ENCODE data around the gene BCAS1.
A peak's percentile ranks its signal among the peaks of the same experiment; 100 is the strongest.
"Not testable (repeated sequence)": the region's sequence is repeated elsewhere in the genome, so short reads cannot be mapped to it uniquely, and the experiment has no call there.

BCAS1 gene

DNA sequence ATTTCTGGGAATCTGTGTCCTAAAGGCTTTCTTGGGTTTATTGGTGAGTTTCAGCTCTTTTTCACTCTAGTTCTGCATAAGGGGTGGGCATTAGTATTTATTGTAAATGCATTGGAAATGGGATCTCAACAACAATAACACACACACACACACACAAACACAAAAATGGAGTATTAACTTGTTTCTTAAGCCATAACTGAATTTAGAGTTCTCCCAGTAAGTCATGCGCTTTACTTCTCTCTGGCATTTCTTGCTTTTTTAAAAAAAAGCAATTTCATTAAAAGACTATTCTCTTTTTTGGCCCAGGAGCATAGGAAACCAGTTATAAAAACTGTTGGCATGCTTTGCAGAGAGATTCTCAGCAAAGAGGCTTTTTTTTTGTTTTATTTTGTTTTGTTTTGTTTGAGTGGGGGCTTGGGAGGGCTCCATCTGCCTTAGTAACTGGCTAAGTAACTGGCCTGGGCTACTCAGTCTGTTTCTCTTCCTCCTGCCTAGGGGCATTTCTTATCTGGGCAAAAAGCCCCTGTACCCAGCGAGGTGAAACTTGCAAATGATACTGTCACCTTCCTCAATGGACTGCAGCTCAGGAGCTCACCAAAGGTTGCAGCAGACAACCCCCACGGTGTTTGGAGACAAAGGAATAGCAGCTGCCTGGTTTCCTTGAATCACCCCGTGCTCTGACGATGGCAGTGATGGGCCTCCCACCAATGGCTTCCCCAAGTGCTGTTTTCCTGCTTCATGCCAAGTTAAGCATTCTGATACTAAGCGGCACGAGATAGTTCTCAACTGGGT lies 128.5 kb downstream of the BCAS1 start:
- no peak for DNase-seq (ENCODE audit: low read depth)

- no peak for DNase-seq (ENCODE audit: low read depth)
These were observed 129.4 kb downstream of the BCAS1 start for GRCh38 chr20:53940907-53941545.

GRCh38 chr20:53940360-53940702 lies 130.1 kb downstream of the BCAS1 start:
- DNase-seq (ENCODE audit: low read depth) = no peak

- DNase-seq (ENCODE audit: low read depth) = peak; percentile 63
These were observed 130.6 kb downstream of the BCAS1 start for GRCh38 chr20:53939572-53940359.

DNA sequence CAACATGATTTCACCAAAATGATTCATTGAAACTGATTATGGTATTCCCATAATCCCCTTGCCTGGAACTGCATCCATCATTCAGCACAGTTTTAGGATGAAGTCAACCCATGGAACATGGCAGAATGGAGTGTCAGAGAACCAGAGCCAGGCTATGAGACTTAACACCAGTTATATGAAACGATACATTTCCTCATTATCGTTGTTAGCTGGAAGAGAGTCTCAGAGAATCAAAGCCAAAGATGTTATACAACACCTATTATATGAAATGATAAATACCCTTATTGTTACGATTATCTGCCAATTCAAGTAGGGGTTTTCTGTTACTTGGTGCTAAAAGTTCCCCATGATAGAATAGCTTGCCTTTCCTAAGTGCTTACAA lies 131.2 kb downstream of the BCAS1 start:
- DNase-seq (ENCODE audit: low read depth) = no peak

DNA sequence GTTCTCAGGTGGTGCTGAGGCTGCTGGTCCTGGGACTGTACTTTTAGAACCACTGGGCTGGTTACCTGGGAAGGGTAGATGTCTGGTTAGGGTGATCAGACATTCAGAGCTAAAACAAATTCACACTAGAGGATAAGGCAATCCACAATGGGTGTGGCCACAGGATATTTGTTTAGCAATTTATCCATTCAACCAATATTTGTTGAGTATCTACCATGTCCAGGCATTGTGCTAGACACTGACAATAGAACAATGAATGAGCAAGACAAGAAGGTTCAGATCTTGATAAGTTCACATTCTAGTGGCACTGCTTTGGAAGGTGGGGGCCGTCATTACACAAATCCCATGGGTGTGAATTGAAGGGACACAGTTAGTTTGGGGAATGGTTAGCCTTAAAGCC lies 131.7 kb downstream of the BCAS1 start:
- DNase-seq (ENCODE audit: low read depth) = no peak

- no peak for DNase-seq (ENCODE audit: low read depth)
These were observed 132.4 kb downstream of the BCAS1 start for GRCh38 chr20:53937929-53938367.

GRCh38 chr20:53937339-53937741 lies 133.1 kb downstream of the BCAS1 start:
- DNase-seq (ENCODE audit: low read depth) = no peak

GRCh38 chr20:53935344-53936084 lies 134.9 kb downstream of the BCAS1 start:
- DNase-seq (ENCODE audit: low read depth) = no peak

DNA sequence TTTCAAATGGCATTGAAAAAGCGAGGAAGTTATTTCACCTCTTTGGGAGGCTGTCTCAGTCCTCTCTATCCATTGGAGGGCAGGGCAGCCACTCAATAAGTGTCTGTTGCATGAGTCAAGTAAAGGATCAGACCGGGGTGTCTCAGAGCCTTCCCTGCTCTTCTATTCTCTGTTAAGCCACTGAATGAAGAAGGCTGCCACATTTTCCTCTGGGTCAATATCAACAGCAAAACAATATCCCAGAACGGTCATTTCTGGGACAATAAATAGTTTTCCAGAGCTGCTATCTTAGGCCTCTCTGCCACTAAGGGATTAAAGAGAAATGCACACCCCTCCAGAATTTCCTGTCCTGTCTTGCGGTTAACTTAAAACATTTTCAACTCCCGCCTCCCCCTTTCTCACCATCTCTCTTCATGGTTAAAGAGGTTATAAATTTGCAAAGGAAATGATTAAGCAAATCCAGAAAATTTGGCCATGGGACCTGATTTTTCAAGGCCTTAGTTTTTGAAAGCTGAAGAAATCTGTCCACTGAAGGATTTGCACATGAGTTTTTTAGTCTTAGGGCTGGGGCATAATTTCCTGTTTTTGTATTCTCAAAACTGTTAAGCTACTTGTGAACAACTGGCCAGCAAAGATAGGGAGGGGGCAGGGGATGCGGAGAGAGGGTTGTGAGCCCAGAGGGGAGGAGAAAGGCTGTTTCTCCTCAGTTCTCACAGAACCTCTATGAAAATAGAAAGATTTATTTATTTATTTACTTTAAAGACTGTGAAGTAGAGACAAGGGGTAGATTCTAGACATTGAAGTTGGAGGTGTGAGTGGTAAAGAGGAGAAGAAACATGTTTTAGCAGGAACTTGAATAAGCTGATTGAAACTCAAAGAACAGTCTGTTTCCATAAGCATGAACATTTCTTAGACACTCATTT lies 135.7 kb downstream of the BCAS1 start:
- no peak for DNase-seq (ENCODE audit: low read depth)

DNA sequence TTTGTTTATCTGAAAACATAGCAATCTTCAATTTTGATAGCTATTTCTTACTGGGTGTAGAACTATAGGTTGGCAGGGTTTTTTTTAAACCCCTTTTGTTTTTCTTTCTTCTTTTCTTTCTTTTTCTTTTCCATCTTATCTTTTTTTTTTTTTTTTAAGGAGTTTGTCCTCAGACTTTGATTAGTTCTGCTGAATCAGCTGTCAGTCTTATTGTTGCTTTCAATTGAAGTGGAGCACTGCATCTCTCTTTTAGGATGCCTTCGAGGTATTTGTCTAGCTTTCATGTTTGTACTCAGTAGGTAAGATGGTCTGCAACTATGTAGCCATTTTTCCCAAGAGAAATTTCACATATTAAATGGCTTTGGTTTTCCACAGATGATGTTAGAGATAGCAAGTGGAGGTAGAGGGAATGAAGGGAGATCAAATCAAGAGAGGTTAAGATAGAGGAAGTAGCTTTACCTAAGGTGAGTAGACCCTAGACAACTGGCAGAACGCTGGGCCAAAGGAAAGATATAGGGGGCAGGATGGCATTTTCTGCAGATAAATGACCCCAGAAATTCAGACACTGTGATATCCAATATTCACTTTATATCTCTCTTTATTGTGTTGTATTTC lies 137.1 kb downstream of the BCAS1 start:
- no peak for DNase-seq (ENCODE audit: low read depth)

DNA sequence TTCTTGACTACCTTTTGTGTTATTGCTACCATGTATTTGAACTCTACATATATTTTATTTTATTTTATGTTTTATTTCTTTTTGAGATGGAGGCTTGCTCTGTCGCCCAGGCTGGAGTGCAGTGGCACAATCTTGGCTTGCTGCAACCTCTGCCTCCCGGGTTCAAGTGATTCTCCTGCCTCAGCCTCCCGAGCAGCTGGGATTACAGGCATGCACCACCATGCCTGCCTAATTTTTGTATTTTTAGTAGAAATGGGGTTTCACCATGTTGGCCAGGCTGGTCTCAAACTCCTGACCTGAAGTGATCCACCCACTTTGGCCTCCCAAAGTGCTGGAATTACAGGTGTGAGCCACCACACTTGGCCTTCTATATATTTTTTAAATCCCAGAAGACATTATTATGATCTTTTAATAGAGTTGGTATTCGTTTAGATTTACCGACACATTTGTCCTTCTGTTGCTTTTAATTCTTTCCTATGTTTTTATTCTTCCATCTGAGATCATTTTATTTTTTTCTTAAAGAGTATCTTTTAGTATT lies 137.7 kb downstream of the BCAS1 start:
- DNase-seq (ENCODE audit: low read depth) = not testable (repeated sequence)

- DNase-seq (ENCODE audit: low read depth) = no peak
These were observed 138.8 kb downstream of the BCAS1 start for GRCh38 chr20:53931597-53931996.

GRCh38 chr20:53930651-53931504 lies 139.5 kb downstream of the BCAS1 start:
- no peak for DNase-seq (ENCODE audit: low read depth)

DNA sequence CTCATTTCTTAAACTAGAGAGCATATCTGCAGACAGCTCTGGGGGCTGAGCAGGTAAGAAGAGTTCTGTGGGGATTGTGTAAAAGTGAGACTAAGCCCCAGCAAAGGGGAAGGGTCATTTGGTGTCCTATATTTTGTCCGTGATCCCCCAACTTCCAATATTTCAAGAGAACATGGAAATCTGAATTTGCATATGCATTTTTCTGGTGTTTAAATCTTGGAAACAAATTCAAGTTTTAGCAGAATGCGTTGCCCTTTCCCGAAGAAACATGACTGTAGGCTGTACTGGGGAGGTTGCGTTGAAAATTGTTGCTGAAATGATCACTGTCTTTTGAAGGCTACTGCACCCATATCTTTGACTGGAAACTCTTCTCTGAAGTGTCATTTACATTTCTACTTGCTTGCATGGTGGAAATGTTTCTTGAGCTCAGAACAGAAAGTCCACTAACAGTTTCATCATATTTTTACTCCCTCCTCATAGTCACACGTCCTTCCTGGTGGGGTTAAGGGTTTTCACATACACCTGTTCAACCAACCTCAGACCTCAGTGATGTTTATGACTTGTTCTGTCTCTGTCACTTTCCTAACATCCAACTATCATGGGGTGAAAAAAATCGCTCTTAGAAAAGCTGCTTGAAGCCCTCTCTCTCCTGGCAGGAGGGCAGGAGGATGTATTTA lies 140.3 kb downstream of the BCAS1 start:
- no peak for DNase-seq (ENCODE audit: low read depth)

DNA sequence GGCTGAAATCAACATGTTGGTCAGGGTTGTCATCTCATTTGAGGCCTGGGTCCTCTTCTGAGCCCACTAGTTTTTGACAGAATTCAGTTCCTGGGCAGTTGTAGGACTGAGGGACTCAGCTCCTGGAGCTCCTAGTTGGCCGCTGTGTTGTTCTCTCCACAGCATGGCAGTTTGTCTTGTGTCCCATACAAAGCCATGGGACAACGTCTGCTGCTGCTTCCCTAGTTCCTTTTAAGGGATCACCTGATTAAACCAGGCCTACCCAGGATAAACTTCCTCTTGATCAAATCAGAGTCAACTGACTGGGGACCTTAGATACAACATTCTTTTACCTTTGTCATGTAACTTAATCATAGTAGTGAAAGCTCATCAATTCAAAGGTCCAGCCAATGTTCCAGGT lies 141.0 kb downstream of the BCAS1 start:
- DNase-seq (ENCODE audit: low read depth) = no peak

DNA sequence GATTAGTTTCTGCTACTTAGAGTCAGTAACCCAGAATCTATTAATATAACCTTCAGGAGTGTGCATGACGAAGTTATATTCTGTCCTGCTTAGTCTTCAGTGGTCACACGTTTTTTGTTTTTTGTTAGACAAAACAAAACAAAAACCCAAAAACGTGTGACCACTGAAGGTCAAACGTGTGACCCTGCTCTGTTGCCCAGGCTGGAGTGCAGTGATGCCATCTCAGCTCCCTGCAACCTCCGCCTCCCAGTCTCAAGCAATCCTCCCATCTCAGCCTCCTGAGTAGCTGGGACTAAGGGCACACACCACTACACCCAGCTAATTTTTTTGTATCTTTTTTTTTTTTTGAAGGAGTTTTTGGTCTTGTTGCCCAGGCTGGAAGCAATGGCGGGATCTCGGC lies 142.4 kb downstream of the BCAS1 start:
- no peak for DNase-seq (ENCODE audit: low read depth)

- no peak for DNase-seq (ENCODE audit: low read depth)
These were observed 143.9 kb downstream of the BCAS1 start for GRCh38 chr20:53926428-53927028.
